WTC11 (cell line): ENCODE measurements around the gene FRMD4B. TPM values are rescaled to one million over a fixed set of nuclear protein-coding genes. Genes with fewer than 3 reads are reported as not detected.

Source experiments
- ATF1 ChIP-seq: sonication (generic); formaldehyde crosslinking; IDR thresholded peaks from 2 replicates; pipeline ENCODE4 v1.8.1; 2023; ENCODE audit warnings: mild to moderate bottlenecking, moderate library complexity, missing genetic modification reagents
- CBFB ChIP-seq: sonication (generic); formaldehyde crosslinking; IDR thresholded peaks from 2 replicates; pipeline ENCODE4 v1.8.1; 2022; ENCODE audit warnings: mild to moderate bottlenecking, low read depth, missing genetic modification reagents
- CDX4 ChIP-seq: fragments of 250-450 bp; sonication (Bioruptor Pico); IDR thresholded peaks from 2 replicates; pipeline ENCODE4 v1.9.0; 2021; ENCODE audit warnings: moderate library complexity, mild to moderate bottlenecking, inconsistent platforms, borderline replicate concordance
- E2F1 ChIP-seq: sonication (generic); formaldehyde crosslinking; IDR thresholded peaks from 2 replicates; pipeline ENCODE4 v1.8.0; 2022; ENCODE audit warnings: mild to moderate bottlenecking, missing genetic modification reagents
- ERG ChIP-seq: fragments of 250-450 bp; sonication (Bioruptor Pico); IDR thresholded peaks from 2 replicates; pipeline ENCODE4 v1.8.0; 2021; ENCODE audit warnings: mild to moderate bottlenecking
- FOXK1 ChIP-seq: sonication (generic); formaldehyde crosslinking; IDR thresholded peaks from 2 replicates; pipeline ENCODE4 v1.8.0; 2022; ENCODE audit warnings: mild to moderate bottlenecking, moderate library complexity, missing genetic modification reagents
- FOXP1 ChIP-seq: sonication (generic); formaldehyde crosslinking; IDR thresholded peaks from 2 replicates; pipeline ENCODE4 v1.8.0; 2022; ENCODE audit warnings: missing genetic modification reagents, mild to moderate bottlenecking, moderate library complexity, borderline replicate concordance
- HMGXB4 ChIP-seq: sonication (generic); formaldehyde crosslinking; IDR thresholded peaks from 2 replicates; pipeline ENCODE4 v1.8.1; 2023; ENCODE audit warnings: mild to moderate bottlenecking, moderate library complexity, missing genetic modification reagents
- IRF2 ChIP-seq: sonication (generic); formaldehyde crosslinking; IDR thresholded peaks from 2 replicates; pipeline ENCODE4 v1.8.0; 2022; ENCODE audit warnings: low read depth, missing genetic modification reagents, borderline replicate concordance
- MAX ChIP-seq: sonication (generic); formaldehyde crosslinking; IDR thresholded peaks from 2 replicates; pipeline ENCODE4 v1.8.0; 2022; ENCODE audit warnings: mild to moderate bottlenecking, missing genetic modification reagents
- MXD4 ChIP-seq: fragments of 250-450 bp; sonication (Bioruptor Pico); IDR thresholded peaks from 2 replicates; pipeline ENCODE4 v1.8.0; 2021; ENCODE audit warnings: mild to moderate bottlenecking, moderate library complexity, borderline replicate concordance
- NFE2L1 ChIP-seq: sonication (generic); formaldehyde crosslinking; IDR thresholded peaks from 2 replicates; pipeline ENCODE4 v1.8.1; 2023; ENCODE audit warnings: missing genetic modification reagents
- PRDM15 ChIP-seq: sonication (generic); formaldehyde crosslinking; IDR thresholded peaks from 2 replicates; pipeline ENCODE4 v1.8.0; 2022; ENCODE audit warnings: missing genetic modification reagents
- TEAD1 ChIP-seq: sonication (generic); formaldehyde crosslinking; IDR thresholded peaks from 2 replicates; pipeline ENCODE4 v1.8.0; 2022; ENCODE audit warnings: mild to moderate bottlenecking, missing genetic modification reagents
- TEAD4 ChIP-seq: sonication (generic); formaldehyde crosslinking; IDR thresholded peaks from 2 replicates; pipeline ENCODE4 v1.8.0; 2022; ENCODE audit warnings: mild to moderate bottlenecking, missing genetic modification reagents
- ZBTB21 ChIP-seq: sonication (generic); formaldehyde crosslinking; IDR thresholded peaks from 2 replicates; pipeline ENCODE4 v1.8.1; 2023; ENCODE audit warnings: mild to moderate bottlenecking, missing genetic modification reagents, borderline replicate concordance
- ZNF121 ChIP-seq: sonication (generic); formaldehyde crosslinking; IDR thresholded peaks from 2 replicates; pipeline ENCODE4 v1.8.0; 2023; ENCODE audit warnings: missing genetic modification reagents
- ZNF532 ChIP-seq: fragments of 250-450 bp; sonication (Bioruptor Pico); IDR thresholded peaks from 2 replicates; pipeline ENCODE4 v1.9.0; 2021; ENCODE audit warnings: mild to moderate bottlenecking, borderline replicate concordance
- total RNA-seq: library from RNA; stranded (reverse); gene quantifications from 3 replicates; pipeline ENCODE4 v1.2.3, GENCODE V29; 2021

FRMD4B gene
- total RNA-seq, 1 experiment from 2014 or later, result 6.7 TPM

- TF ChIP-seq TEAD4 (no peak), MXD4 (CRISPR knock-in tag) (no peak), ZNF121 (0 out of 2 replicates have a peak, but pooled peaks have one; percentile 40), IRF2 (no peak), E2F1 (CRISPR knock-in tag) (no peak), PRDM15 (CRISPR knock-in tag) (peak; percentile 89), ZNF532 (no peak), HMGXB4 (CRISPR knock-in tag) (no peak), ATF1 (CRISPR knock-in tag) (no peak), ERG (CRISPR knock-in tag) (no peak), FOXK1 (CRISPR knock-in tag) (no peak), CDX4 (no peak), TEAD1 (CRISPR knock-in tag) (0 out of 2 replicates have a peak, but pooled peaks have one; percentile 57), NFE2L1 (no peak), FOXP1 (CRISPR knock-in tag) (0 out of 2 replicates have a peak, but pooled peaks have one; percentile 33), ZBTB21 (peak; percentile 66; the same call in 1 of the 2 replicates), CBFB (0 out of 2 replicates have a peak, but pooled peaks have one; percentile 52), MAX (CRISPR knock-in tag) (peak; percentile 50; the same call in 1 of the 2 replicates)
Observed at GRCh38 chr3:69288161-69288895, 97.6 kb downstream of the FRMD4B start (continued).
